DND-41 (cell line): ENCODE data around the gene UNC45B.

ENCODE experiments used
- ATAC-seq: fragments of 200-7000 bp; cut with Tn5 transposase; 3 replicates; pipeline ENCODE4 v1.9.1; 2021; ENCODE audit warnings: low read depth; ENCODE audit not compliant: insufficient read depth
- DNase-seq: peaks from one replicate; pipeline ENCODE4 v3.0.0-alpha.2; 2020
- H2AFZ ChIP-seq: 2 replicates; pipeline ENCODE4 v1.6.0; 2012; ENCODE audit warnings: low read depth, low read length
- H3K27ac ChIP-seq: 2 replicates; pipeline ENCODE4 v1.5.1; 2012; ENCODE audit warnings: low read length, inconsistent platforms
- H3K27me3 ChIP-seq: fragments of 200-600 bp; sonication (generic); 2 replicates; pipeline ENCODE4 v1.6.0; 2012; ENCODE audit warnings: low read length, mild to moderate bottlenecking, inconsistent platforms; ENCODE audit not compliant: insufficient read depth, poor library complexity
- H3K36me3 ChIP-seq: 2 replicates; pipeline ENCODE4 v1.5.1; 2012; ENCODE audit warnings: low read length, inconsistent platforms; ENCODE audit not compliant: insufficient read depth
- H3K4me1 ChIP-seq: 2 replicates; pipeline ENCODE4 v1.5.1; 2012; ENCODE audit warnings: mild to moderate bottlenecking, low read length; ENCODE audit not compliant: insufficient read depth
- H3K4me2 ChIP-seq: 2 replicates; pipeline ENCODE4 v1.6.0; 2012; ENCODE audit warnings: mild to moderate bottlenecking, moderate library complexity, low read length, inconsistent platforms; ENCODE audit not compliant: insufficient read depth
- H3K4me3 ChIP-seq, 2 experiments: fragments of 200-600 bp in 1 of 2; shearing (Covaris generic) in 1 of 2; 2 replicates each; pipeline ENCODE4 v1.5.1; 2012 to 2016; ENCODE audit warnings: inconsistent platforms in 2 of 2, low read length in 2 of 2, mild to moderate bottlenecking in 2 of 2, low read depth in 1 of 2, moderate library complexity in 1 of 2
- H3K79me2 ChIP-seq: 2 replicates; pipeline ENCODE4 v1.6.0; 2012; ENCODE audit warnings: low read length, inconsistent platforms; ENCODE audit not compliant: insufficient read depth
- H3K9ac ChIP-seq: 2 replicates; pipeline ENCODE4 v1.6.0; 2012; ENCODE audit warnings: low read depth, mild to moderate bottlenecking, inconsistent platforms, low read length, moderate library complexity
- H3K9me3 ChIP-seq: 2 replicates; pipeline ENCODE4 v1.5.1; 2012; ENCODE audit warnings: low read length, moderate library complexity, mild to moderate bottlenecking, inconsistent platforms; ENCODE audit not compliant: insufficient read depth, severe bottlenecking
- H4K20me1 ChIP-seq: 2 replicates; pipeline ENCODE4 v1.6.0; 2012; ENCODE audit warnings: low read length; ENCODE audit not compliant: insufficient read depth
- CTCF ChIP-seq: IDR thresholded peaks from 2 replicates; pipeline ENCODE4 v1.5.1; 2012; ENCODE audit warnings: borderline replicate concordance, low read length, moderate library complexity, mild to moderate bottlenecking; ENCODE audit not compliant: poor library complexity, severe bottlenecking; ENCODE audit errors: extremely low read depth
- EZH2 ChIP-seq: IDR thresholded peaks from 3 replicates; pipeline ENCODE4 v1.6.1; 2012; ENCODE audit warnings: borderline replicate concordance, low read depth, mild to moderate bottlenecking, moderate library complexity, low read length, inconsistent platforms; ENCODE audit not compliant: severe bottlenecking

Gene UNC45B

DNA sequence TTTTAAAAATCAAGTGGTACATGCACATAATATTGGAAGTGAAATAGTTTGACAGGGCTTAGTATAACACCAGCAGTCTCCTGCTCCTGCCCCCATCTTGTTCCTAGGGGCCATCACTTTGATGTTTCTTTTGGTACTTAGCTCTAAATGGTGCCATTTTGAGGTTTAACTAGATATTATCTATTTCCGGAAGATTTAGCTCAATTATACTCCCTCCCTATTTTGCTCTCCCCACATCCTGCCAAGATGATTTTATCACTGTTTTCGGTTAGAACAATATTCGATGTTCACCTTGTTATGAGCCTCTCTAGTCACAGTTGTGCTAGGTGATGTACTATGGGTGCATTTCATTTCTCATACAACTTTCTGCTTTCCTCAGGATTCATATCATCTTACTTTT is 66.6 kb downstream of the UNC45B start:
- Histone ChIP-seq H3K4me1 (peaks cover 66% of the 10 kb centered on the region), H3K4me2 (peak overlapping the region; percentile 66), H3K27ac (peak overlapping the region; percentile 87), H4K20me1 (no peaks in the 10 kb centered on the region), H3K9ac (peak overlapping the region; percentile 56), H2AFZ (no peak overlapping the region), H3K4me3 (peak overlapping the region in 1 of 2 experiments; percentile 45; a peak in 2 of 4 replicates), H3K27me3 (peaks cover 15% of the 10 kb centered on the region), H3K9me3 (no peaks in the 10 kb centered on the region), H3K36me3 (no peaks in the 10 kb centered on the region), H3K79me2 (no peaks in the 10 kb centered on the region)
- TF ChIP-seq EZH2: no peak
- no peak for TF ChIP-seq CTCF
- ATAC-seq (peak; percentile 89), DNase-seq (peak; percentile 69)

DNA sequence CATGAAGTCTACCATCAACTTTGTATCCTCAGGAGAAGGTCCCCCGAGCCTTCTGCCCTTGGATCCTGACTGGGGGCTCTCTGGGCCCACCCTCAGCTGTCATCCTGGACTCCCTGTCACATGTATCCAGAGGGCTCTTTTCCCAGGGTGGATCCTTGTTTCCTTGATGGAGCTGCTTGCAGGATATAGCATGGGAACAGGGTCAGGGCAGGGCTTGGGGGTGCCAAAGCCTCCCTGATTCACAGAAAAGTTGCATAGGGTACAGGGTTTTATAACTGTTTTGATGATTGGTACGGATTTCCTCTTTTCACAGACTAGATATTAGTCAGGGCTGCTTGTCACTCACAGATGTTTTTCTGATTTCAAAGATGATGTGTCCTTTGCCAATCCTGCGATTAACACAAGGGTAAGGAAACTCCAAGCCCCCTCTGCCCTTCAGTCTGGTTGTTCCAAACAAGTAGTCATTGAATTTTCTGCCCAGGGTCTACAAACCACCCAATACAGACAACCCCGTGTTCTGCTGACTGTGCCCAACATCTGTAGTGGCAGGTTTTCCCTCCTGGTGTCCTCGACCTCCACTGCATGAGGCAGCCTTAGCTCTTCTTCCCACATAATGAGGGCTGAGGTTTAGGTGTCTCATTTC is 67.1 kb downstream of the UNC45B start:
- Histone ChIP-seq H3K9me3 (no peaks in the 10 kb centered on the region), H3K4me3 (peak overlapping the region in 1 of 2 experiments; percentile 45; a peak in 2 of 4 replicates), H3K4me1 (peaks cover 67% of the 10 kb centered on the region), H3K9ac (peak overlapping the region; percentile 56), H3K27me3 (peaks cover 16% of the 10 kb centered on the region), H3K79me2 (no peaks in the 10 kb centered on the region), H3K4me2 (peak overlapping the region; percentile 66), H3K36me3 (no peaks in the 10 kb centered on the region), H2AFZ (peak overlapping the region; percentile 17; the same call in 1 of the 2 replicates), H3K27ac (peak overlapping the region; percentile 87), H4K20me1 (no peaks in the 10 kb centered on the region)
- DNase-seq (peak; percentile 69), ATAC-seq (peak; percentile 56)
- TF ChIP-seq CTCF (peak; percentile 56), EZH2 (no peak)

GRCh38 chr17:35217107-35217506 is 69.5 kb downstream of the UNC45B start:
- Histone ChIP-seq H3K4me2 (no peak overlapping the region), H3K36me3 (no peaks in the 10 kb centered on the region), H3K9ac (no peak overlapping the region), H3K27me3 (peaks cover 5% of the 10 kb centered on the region), H4K20me1 (no peaks in the 10 kb centered on the region), H3K27ac (no peak overlapping the region), H3K9me3 (no peaks in the 10 kb centered on the region), H3K4me3 (no peak overlapping the region), H2AFZ (no peak overlapping the region), H3K4me1 (peaks cover 62% of the 10 kb centered on the region), H3K79me2 (no peaks in the 10 kb centered on the region)
- DNase-seq (no peak), ATAC-seq (no peak)
- TF ChIP-seq CTCF: no peak
- no peak for TF ChIP-seq EZH2
